ENCODE measurements around the gene DLGAP1. TPM values are rescaled to one million over a fixed set of nuclear protein-coding genes. Genes with fewer than 3 reads are reported as not detected.

Gene DLGAP1
- total RNA-seq, 1 experiment from 2014 or later, result 0.39 TPM

DNA sequence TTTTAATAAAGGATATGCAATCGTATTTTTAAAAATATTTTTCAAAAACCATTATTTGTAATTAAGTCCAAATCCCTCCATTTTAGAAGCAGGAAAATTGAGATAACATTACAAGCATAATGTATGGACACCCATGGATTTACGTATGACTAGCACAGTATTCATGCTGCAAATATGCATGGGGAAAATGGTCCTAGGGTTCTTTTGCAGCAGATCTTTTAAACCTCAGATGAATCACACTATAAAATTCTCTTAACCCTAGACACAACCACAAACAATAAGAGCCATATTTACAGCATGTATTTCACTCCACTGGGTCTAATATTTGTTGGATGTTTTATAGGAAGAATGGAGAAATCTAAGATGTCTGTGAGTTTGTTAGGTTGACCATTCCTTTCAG is 551.8 kb downstream of the DLGAP1 start:
- H3K27me3 ChIP-seq (ENCODE audit: insufficient read depth, low read length), result peaks cover 33% of the 10 kb centered on the region
- no peaks in the 10 kb centered on the region for H3K79me2 ChIP-seq (ENCODE audit: insufficient read depth, low read length)
- ChIA-PET RAD21 (ENCODE audit: low non-redundant PET in 1 of 2, low total read pairs in 2 of 2, uncharacterized antibody in 2 of 2, unreplicated experiment in 2 of 2) (no interaction called here), CTCF (no interaction called here), POLR2A (no interaction called here)
- ATAC-seq, result no peak
- no peak for DNase-seq (ENCODE audit: low read depth, low spot score)
- H4K20me1 ChIP-seq (ENCODE audit: insufficient read depth), result no peaks in the 10 kb centered on the region
- no peaks in the 10 kb centered on the region for H3K9me2 ChIP-seq (ENCODE audit: insufficient read depth)
- no peak overlapping the region for H3K27ac ChIP-seq (ENCODE audit: low read depth, low read length)
- no peaks in the 10 kb centered on the region for H3K4me1 ChIP-seq (ENCODE audit: control insufficient read depth in 1 of 2, insufficient read depth in 2 of 2, low read length in 2 of 2)
- H2AFZ ChIP-seq (ENCODE audit: low read depth, low read length, poor library complexity, severe bottlenecking), result no peak overlapping the region
- H3K4me2 ChIP-seq (ENCODE audit: low read length), result no peak overlapping the region
- H3K9ac ChIP-seq (ENCODE audit: low read length), result no peak overlapping the region
- H3K36me3 ChIP-seq (ENCODE audit: control insufficient read depth in 1 of 2, insufficient read depth in 2 of 2, low read length in 2 of 2), result no peaks in the 10 kb centered on the region
- intact Hi-C loops (cut with micrococcal nuclease), result no loop called here
- TF ChIP-seq EZH2phosphoT487 (IDR thresholded peaks at IDR 0.05; ENCODE audit: borderline replicate concordance), result no peak
- BruUV-seq (replicated peaks), result no TSS peak
- no peaks in the 10 kb centered on the region for H3K9me3 ChIP-seq (ENCODE audit: control insufficient read depth in 1 of 2, insufficient read depth in 1 of 2, low read depth in 1 of 2, low read length in 2 of 2)
- H3K4me3 ChIP-seq (replicated peaks in 1 of 2; ENCODE audit: low read depth in 1 of 2, low read length in 2 of 2), result no peak overlapping the region

GRCh38 chr18:3902676-3903075 is 552.4 kb downstream of the DLGAP1 start:
- TF ChIP-seq ELF1 (IDR thresholded peaks at IDR 0.05; ENCODE audit: borderline replicate concordance, low read depth), result no peak
- TF ChIP-seq RAD21 (IDR thresholded peaks at IDR 0.05; ENCODE audit: low read depth), result no peak
- TF ChIP-seq POLR2A (IDR thresholded peaks at IDR 0.05; ENCODE audit: borderline replicate concordance, extremely low read depth, insufficient read depth, insufficient read length), result no peak
- TF ChIP-seq, protein P1, sequence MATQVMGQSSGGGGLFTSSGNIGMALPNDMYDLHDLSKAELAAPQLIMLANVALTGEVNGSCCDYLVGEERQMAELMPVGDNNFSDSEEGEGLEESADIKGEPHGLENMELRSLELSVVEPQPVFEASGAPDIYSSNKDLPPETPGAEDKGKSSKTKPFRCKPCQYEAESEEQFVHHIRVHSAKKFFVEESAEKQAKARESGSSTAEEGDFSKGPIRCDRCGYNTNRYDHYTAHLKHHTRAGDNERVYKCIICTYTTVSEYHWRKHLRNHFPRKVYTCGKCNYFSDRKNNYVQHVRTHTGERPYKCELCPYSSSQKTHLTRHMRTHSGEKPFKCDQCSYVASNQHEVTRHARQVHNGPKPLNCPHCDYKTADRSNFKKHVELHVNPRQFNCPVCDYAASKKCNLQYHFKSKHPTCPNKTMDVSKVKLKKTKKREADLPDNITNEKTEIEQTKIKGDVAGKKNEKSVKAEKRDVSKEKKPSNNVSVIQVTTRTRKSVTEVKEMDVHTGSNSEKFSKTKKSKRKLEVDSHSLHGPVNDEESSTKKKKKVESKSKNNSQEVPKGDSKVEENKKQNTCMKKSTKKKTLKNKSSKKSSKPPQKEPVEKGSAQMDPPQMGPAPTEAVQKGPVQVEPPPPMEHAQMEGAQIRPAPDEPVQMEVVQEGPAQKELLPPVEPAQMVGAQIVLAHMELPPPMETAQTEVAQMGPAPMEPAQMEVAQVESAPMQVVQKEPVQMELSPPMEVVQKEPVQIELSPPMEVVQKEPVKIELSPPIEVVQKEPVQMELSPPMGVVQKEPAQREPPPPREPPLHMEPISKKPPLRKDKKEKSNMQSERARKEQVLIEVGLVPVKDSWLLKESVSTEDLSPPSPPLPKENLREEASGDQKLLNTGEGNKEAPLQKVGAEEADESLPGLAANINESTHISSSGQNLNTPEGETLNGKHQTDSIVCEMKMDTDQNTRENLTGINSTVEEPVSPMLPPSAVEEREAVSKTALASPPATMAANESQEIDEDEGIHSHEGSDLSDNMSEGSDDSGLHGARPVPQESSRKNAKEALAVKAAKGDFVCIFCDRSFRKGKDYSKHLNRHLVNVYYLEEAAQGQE (IDR thresholded peaks at IDR 0.05; ENCODE audit: low read depth), result no peak
- TF ChIP-seq ZFX (IDR thresholded peaks at IDR 0.05), result no peak
- no peak for TF ChIP-seq EZH2phosphoT487 (IDR thresholded peaks at IDR 0.05; ENCODE audit: borderline replicate concordance)
- TF ChIP-seq EZH2 (IDR thresholded peaks at IDR 0.05), result no peak
- TF ChIP-seq JUND (IDR thresholded peaks at IDR 0.05), result no peak
- ATAC-seq (no peak), DNase-seq (ENCODE audit: low read depth, low spot score) (no peak)
- Histone ChIP-seq H3K9me3 (ENCODE audit: control insufficient read depth in 1 of 2, insufficient read depth in 1 of 2, low read depth in 1 of 2, low read length in 2 of 2) (no peaks in the 10 kb centered on the region), H3K9me2 (ENCODE audit: insufficient read depth) (no peaks in the 10 kb centered on the region), H2AFZ (ENCODE audit: low read depth, low read length, poor library complexity, severe bottlenecking) (no peak overlapping the region), H3K4me2 (ENCODE audit: low read length) (no peak overlapping the region), H3K4me3 (replicated peaks in 1 of 2; ENCODE audit: low read depth in 1 of 2, low read length in 2 of 2) (no peak overlapping the region), H3K36me3 (ENCODE audit: control insufficient read depth in 1 of 2, insufficient read depth in 2 of 2, low read length in 2 of 2) (no peaks in the 10 kb centered on the region), H3K27ac (ENCODE audit: low read depth, low read length) (no peak overlapping the region), H3K27me3 (ENCODE audit: insufficient read depth, low read length) (peaks cover 33% of the 10 kb centered on the region), H4K20me1 (ENCODE audit: insufficient read depth) (no peaks in the 10 kb centered on the region), H3K4me1 (ENCODE audit: control insufficient read depth in 1 of 2, insufficient read depth in 2 of 2, low read length in 2 of 2) (no peaks in the 10 kb centered on the region), H3K79me2 (ENCODE audit: insufficient read depth, low read length) (no peaks in the 10 kb centered on the region), H3K9ac (ENCODE audit: low read length) (no peak overlapping the region)
- RAD21 ChIA-PET (ENCODE audit: low non-redundant PET in 1 of 2, low total read pairs in 2 of 2, uncharacterized antibody in 2 of 2, unreplicated experiment in 2 of 2), result no interaction called here
- intact Hi-C loops (cut with micrococcal nuclease), result no loop called here
- no TSS peak for BruUV-seq (replicated peaks)
- CTCF ChIA-PET, result no interaction called here
- POLR2A ChIA-PET, result no interaction called here

Data from HCT116 (cell line).